BE2C (cell line): Measurements from ENCODE around the gene TASL.
"Not testable (repeated sequence)": the region's sequence is repeated elsewhere in the genome, so short reads cannot be mapped to it uniquely, and the experiment has no call there.

Experiments
- DNase-seq: peaks from one replicate; pipeline ENCODE4 v3.0.0-alpha.2; 2020
- H3K27me3 ChIP-seq: fragments of 250-450 bp; sonication (Bioruptor Pico); 2 replicates; pipeline ENCODE4 v1.5.1; 2020; ENCODE audit warnings: mild to moderate bottlenecking
- H3K36me3 ChIP-seq: fragments of 250-450 bp; sonication (Bioruptor Pico); 2 replicates; pipeline ENCODE4 v1.5.1; 2020; ENCODE audit warnings: mild to moderate bottlenecking
- H3K4me1 ChIP-seq: fragments of 250-450 bp; sonication (Bioruptor Pico); 2 replicates; pipeline ENCODE4 v1.5.1; 2020
- H3K4me3 ChIP-seq: 2 replicates; pipeline ENCODE4 v1.5.1; 2011; ENCODE audit warnings: low read depth, low read length
- H3K9me3 ChIP-seq: fragments of 250-450 bp; sonication (Bioruptor Pico); 2 replicates; pipeline ENCODE4 v1.5.1; 2020
- CTCF ChIP-seq: IDR thresholded peaks from 2 replicates; pipeline ENCODE4 v1.5.1; 2012; ENCODE audit warnings: mild to moderate bottlenecking, low read depth, low read length

The TASL gene

GRCh38 chrX:30572004-30572403 is 5.6 kb downstream of the TASL start:
- no peaks in the 10 kb centered on the region for H3K27me3 ChIP-seq
- H3K36me3 ChIP-seq = no peaks in the 10 kb centered on the region
- no peak overlapping the region for H3K4me3 ChIP-seq
- no peak for TF ChIP-seq CTCF
- no peaks in the 10 kb centered on the region for H3K4me1 ChIP-seq
- no peaks in the 10 kb centered on the region for H3K9me3 ChIP-seq
- no peak for DNase-seq

GRCh38 chrX:30570505-30570904 is 7.1 kb downstream of the TASL start:
- DNase-seq = no peak
- no peaks in the 10 kb centered on the region for H3K27me3 ChIP-seq
- TF ChIP-seq CTCF = peak; percentile 39
- H3K36me3 ChIP-seq = no peaks in the 10 kb centered on the region
- H3K4me1 ChIP-seq = no peaks in the 10 kb centered on the region
- no peak overlapping the region for H3K4me3 ChIP-seq
- H3K9me3 ChIP-seq = no peaks in the 10 kb centered on the region

GRCh38 chrX:30568136-30568535 is 9.4 kb downstream of the TASL start:
- no peaks in the 10 kb centered on the region for H3K27me3 ChIP-seq
- no peak for DNase-seq
- H3K4me3 ChIP-seq = no peak overlapping the region
- no peaks in the 10 kb centered on the region for H3K4me1 ChIP-seq
- no peaks in the 10 kb centered on the region for H3K36me3 ChIP-seq
- no peak for TF ChIP-seq CTCF
- no peaks in the 10 kb centered on the region for H3K9me3 ChIP-seq

- DNase-seq, H3K27me3 ChIP-seq, H3K36me3 ChIP-seq, H3K4me3 ChIP-seq, H3K4me1 ChIP-seq, H3K9me3 ChIP-seq: not testable (repeated sequence)
Measured at GRCh38 chrX:30563070-30563469, 14.5 kb downstream of the TASL start.

- Histone ChIP-seq H3K4me1 (no peaks in the 10 kb centered on the region), H3K9me3 (no peaks in the 10 kb centered on the region), H3K4me3 (no peak overlapping the region), H3K36me3 (no peaks in the 10 kb centered on the region), H3K27me3 (no peaks in the 10 kb centered on the region)
- no peak for DNase-seq
- TF ChIP-seq CTCF = no peak
Measured at GRCh38 chrX:30561191-30561590, 16.4 kb downstream of the TASL start.

GRCh38 chrX:30538271-30538670 is 39.3 kb downstream of the TASL start:
- Histone ChIP-seq H3K4me1 (no peaks in the 10 kb centered on the region), H3K36me3 (no peaks in the 10 kb centered on the region), H3K4me3 (no peak overlapping the region), H3K27me3 (no peaks in the 10 kb centered on the region), H3K9me3 (no peaks in the 10 kb centered on the region)
- DNase-seq = no peak
- no peak for TF ChIP-seq CTCF

GRCh38 chrX:30533835-30534234 is 43.7 kb downstream of the TASL start:
- DNase-seq = no peak
- H3K9me3 ChIP-seq = no peaks in the 10 kb centered on the region
- H3K27me3 ChIP-seq = no peaks in the 10 kb centered on the region
- no peaks in the 10 kb centered on the region for H3K4me1 ChIP-seq
- H3K4me3 ChIP-seq = no peak overlapping the region
- TF ChIP-seq CTCF = no peak
- no peaks in the 10 kb centered on the region for H3K36me3 ChIP-seq
